Calu3 (cell line): ENCODE data around the gene C2. TPM values are rescaled to one million over a fixed set of nuclear protein-coding genes. Genes with fewer than 3 reads are reported as not detected.
"Not testable (repeated sequence)": the region's sequence is repeated elsewhere in the genome, so short reads cannot be mapped to it uniquely, and the experiment has no call there.

ENCODE experiments used
- BruUV-seq: library from RNA; stranded (reverse); fragments of 400-500 nt; replicated peaks from 2 replicates; lab custom pipeline; 2021; lab: Mats Ljungman, UMichigan
- CTCF ChIA-PET: fragments of 300-600 bp; sonication (Branson Sonifier 250); formaldehyde crosslinking; loops from one replicate; lab custom pipeline; 2022; ENCODE audit warnings: antibody characterized with exemption; lab: Charles Lee
- DNase-seq: peaks from one replicate; pipeline ENCODE4 v3.0.0; 2022
- H3K27ac Mint-ChIP-seq: one replicate; pipeline ENCODE4 v1.8.0; 2022; ENCODE audit warnings: mixed read lengths; ENCODE audit not compliant: unreplicated experiment
- H3K27me3 Mint-ChIP-seq: one replicate; pipeline ENCODE4 v1.8.0; 2022; ENCODE audit warnings: mixed read lengths; ENCODE audit not compliant: unreplicated experiment
- H3K36me3 Mint-ChIP-seq: one replicate; pipeline ENCODE4 v1.8.0; 2022; ENCODE audit warnings: mild to moderate bottlenecking, moderate library complexity, mixed read lengths; ENCODE audit not compliant: insufficient read depth, unreplicated experiment
- H3K4me1 Mint-ChIP-seq: one replicate; pipeline ENCODE4 v1.8.0; 2022; ENCODE audit warnings: mild to moderate bottlenecking, low read depth, mixed read lengths; ENCODE audit not compliant: unreplicated experiment
- H3K4me3 Mint-ChIP-seq: one replicate; pipeline ENCODE4 v1.8.0; 2022; ENCODE audit warnings: mild to moderate bottlenecking, low read depth, moderate library complexity, mixed read lengths; ENCODE audit not compliant: unreplicated experiment
- H3K9me3 Mint-ChIP-seq: one replicate; pipeline ENCODE4 v1.8.0; 2022; ENCODE audit warnings: low read depth, mixed read lengths; ENCODE audit not compliant: unreplicated experiment
- CTCF ChIP-seq: fragments of 200-600 bp; IDR thresholded peaks from one replicate; pipeline ENCODE4 v1.8.0; 2022; ENCODE audit warnings: antibody characterized with exemption; ENCODE audit not compliant: unreplicated experiment
- intact Hi-C: fragments of 100-400 bp; cut with micrococcal nuclease; formaldehyde crosslinking; loops from one replicate; pipeline ENCODE4 v1.10.0; 2022; ENCODE audit not compliant: unreplicated experiment
- total RNA-seq: library from RNA; stranded (reverse); gene quantifications from 2 replicates; pipeline ENCODE4 v1.2.3, GENCODE V29; 2022

The C2 gene
- total RNA-seq, 1 experiment from 2014 or later, result 6.3 TPM

DNA sequence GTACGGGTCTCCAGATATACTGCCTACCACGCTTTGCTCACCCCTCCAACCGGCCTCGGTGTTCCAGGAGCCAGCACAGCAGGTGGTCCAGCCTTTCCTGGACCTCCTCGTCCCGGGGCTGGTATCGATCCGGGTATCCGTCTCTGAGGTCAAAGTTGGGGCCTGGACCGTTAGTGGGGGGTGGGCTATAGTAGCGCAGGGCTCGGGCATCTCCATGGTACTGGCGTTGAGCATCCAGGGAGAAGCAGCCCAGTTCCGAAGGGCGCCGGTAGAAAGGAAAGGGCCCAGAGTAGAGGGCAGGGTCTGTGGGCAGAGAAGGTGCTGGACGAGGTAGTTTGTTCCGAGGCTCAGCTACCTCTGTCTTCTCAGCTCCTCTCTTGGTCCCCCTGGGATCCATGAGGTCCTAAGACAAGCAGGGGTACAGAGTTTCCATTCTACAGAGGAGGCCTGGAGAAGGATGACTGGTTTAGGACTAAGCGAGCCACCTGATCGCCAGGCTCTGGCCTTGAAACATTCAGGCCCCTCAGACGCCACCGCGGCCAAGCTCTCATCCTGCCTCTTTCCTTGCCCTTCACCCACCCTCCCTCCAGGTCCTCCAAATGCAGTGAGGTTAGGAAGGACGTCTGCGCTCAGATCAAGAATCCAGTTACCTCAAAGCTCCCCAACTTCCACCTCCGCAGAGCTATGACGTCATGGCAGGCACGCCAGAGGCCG, 43.9 kb downstream of the C2 start:
- no peak for TF ChIP-seq CTCF
- Mint-ChIP-seq H3K9me3 (no peaks in the 10 kb centered on the region), H3K36me3 (peaks cover 86% of the 10 kb centered on the region), H3K4me3 (peak overlapping the region; percentile 86), H3K27ac (peak overlapping the region; percentile 98), H3K27me3 (no peaks in the 10 kb centered on the region), H3K4me1 (peaks cover 27% of the 10 kb centered on the region)
- DNase-seq, result no peak
- TSS peak; percentile 78 for BruUV-seq
- intact Hi-C loops, result no loop called here
- CTCF ChIA-PET, result interaction anchor here (1.1 to 1.8 kb wide), 6 partner anchors 19 to 231 kb away, joined by 3 to 7 read pairs (median 4); partner anchors contain the start of genes CFB and ZBTB12

GRCh38 chr6:31971993-31972708, 44.6 kb downstream of the C2 start, which contains the start of gene DXO:
Gene DXO (minus strand): TSS chr6:31972138. CDS start chr6:31971675, 463 bp downstream.
- Mint-ChIP-seq H3K9me3 (no peaks in the 10 kb centered on the region), H3K36me3 (peaks cover 79% of the 10 kb centered on the region), H3K4me1 (peaks cover 27% of the 10 kb centered on the region), H3K27me3 (no peaks in the 10 kb centered on the region), H3K4me3 (peak within 1 kb of the TSS; percentile 86), H3K27ac (peak within 1 kb of the TSS; percentile 98)
- TF ChIP-seq CTCF, result no peak
- BruUV-seq, result no TSS peak
- CTCF ChIA-PET, result interaction anchor here (0.6 to 1.8 kb wide), 7 partner anchors 20 to 1066 kb away, joined by 3 to 7 read pairs (median 4); partner anchors contain the start of genes CFB and ZBTB12
- intact Hi-C loops, result no loop called here
- peak; percentile 99 for DNase-seq

GRCh38 chr6:31972709-31973350, 45.3 kb downstream of the C2 start:
- intact Hi-C loops, result no loop called here
- CTCF ChIA-PET, result interaction anchor here (0.6 to 1.8 kb wide), 3 partner anchors 70 to 1067 kb away, joined by 4 to 5 read pairs (median 4); partner anchors contain the start of gene ZBTB12
- no peaks in the 10 kb centered on the region for H3K9me3 Mint-ChIP-seq

GRCh38 chr6:31976065-31976464, 48.5 kb downstream of the C2 start:
- Mint-ChIP-seq H3K36me3 (peaks cover 52% of the 10 kb centered on the region), H3K4me1 (peaks cover 16% of the 10 kb centered on the region)
- CTCF ChIA-PET, result interaction anchor here (0.7 kb wide), 1 partner anchor 17 kb away, joined by 14 read pairs; the partner anchor contains the start of gene SKIC2
- DNase-seq, BruUV-seq, intact Hi-C loops, H3K9me3 Mint-ChIP-seq, H3K27ac Mint-ChIP-seq, H3K4me3 Mint-ChIP-seq, H3K27me3 Mint-ChIP-seq: not testable (repeated sequence)

More at GRCh38 chr6:31972709-31973350, 45.3 kb downstream of the C2 start:
- TSS peak; percentile 67 for BruUV-seq
- no peak for DNase-seq
- peak overlapping the region; percentile 86 for H3K4me3 Mint-ChIP-seq
- peak overlapping the region; percentile 98 for H3K27ac Mint-ChIP-seq
- H3K4me1 Mint-ChIP-seq, result peaks cover 27% of the 10 kb centered on the region
- no peak for TF ChIP-seq CTCF
- peaks cover 72% of the 10 kb centered on the region for H3K36me3 Mint-ChIP-seq
- no peaks in the 10 kb centered on the region for H3K27me3 Mint-ChIP-seq
